ENCODE results near the gene PTPRN2.
"Not testable (repeated sequence)": the region's sequence is repeated elsewhere in the genome, so short reads cannot be mapped to it uniquely, and the experiment has no call there.

PTPRN2 gene

GRCh38 chr7:157933219-157934155 is 654.1 kb downstream of the PTPRN2 start:
- DNase-seq, result not testable (repeated sequence)

- no peak for DNase-seq
Observed at GRCh38 chr7:157932498-157933218, 655.0 kb downstream of the PTPRN2 start.

GRCh38 chr7:157930926-157931466 is 656.6 kb downstream of the PTPRN2 start:
- DNase-seq, result no peak

GRCh38 chr7:157930441-157930840 is 657.2 kb downstream of the PTPRN2 start:
- DNase-seq, result no peak

DNA sequence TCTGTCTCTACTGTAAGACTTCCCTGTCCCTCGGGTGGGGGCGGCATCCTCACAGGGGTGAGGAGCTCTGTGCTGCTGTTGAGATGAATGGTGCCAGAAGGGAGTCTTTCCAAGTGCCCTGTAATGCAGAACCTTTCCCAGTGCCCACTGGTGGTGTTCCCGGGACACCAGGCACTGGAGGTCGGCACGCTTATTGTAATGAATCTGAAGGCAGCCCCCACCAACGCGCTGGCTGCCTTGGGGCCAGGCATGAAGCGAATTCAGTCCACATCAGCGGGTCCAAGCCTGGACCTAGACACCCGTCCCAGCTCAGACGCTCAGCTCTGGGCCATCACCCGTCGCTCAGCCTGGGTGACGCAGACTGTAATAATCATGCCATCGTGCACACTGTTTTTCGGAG is 658.0 kb downstream of the PTPRN2 start:
- no peak for DNase-seq

DNA sequence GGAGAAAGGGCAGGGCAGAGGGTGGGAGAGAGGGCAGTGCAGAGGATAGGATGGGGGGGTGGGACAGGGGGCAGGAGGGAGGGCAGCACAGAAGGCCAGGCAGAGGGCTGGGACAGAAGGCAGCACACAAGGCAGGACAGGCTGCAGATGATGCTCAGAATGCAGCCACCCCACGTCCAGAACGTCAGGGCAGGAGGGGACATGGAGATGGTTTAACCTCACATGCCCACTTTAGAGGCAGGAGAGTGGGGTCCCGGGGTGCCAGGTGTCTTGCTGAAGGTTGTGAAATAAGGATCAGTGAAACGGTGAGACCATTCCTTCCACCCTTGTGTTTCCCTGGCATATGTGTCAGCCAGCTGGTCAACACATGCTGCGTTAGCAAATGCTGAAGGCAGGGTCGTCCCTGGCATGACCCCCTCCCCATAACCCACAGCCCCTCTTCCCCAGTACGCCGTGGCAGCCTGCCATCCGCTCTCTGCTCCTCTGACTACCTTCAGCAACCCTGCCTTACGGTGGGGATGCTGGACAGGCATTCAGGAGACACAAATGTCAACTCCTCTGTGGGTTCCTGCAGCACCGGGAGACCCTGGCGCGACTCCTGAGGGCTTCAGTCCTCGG is 658.7 kb downstream of the PTPRN2 start:
- DNase-seq, result no peak

- no peak for DNase-seq
Observed at GRCh38 chr7:157928171-157928794, 659.3 kb downstream of the PTPRN2 start.

DNA sequence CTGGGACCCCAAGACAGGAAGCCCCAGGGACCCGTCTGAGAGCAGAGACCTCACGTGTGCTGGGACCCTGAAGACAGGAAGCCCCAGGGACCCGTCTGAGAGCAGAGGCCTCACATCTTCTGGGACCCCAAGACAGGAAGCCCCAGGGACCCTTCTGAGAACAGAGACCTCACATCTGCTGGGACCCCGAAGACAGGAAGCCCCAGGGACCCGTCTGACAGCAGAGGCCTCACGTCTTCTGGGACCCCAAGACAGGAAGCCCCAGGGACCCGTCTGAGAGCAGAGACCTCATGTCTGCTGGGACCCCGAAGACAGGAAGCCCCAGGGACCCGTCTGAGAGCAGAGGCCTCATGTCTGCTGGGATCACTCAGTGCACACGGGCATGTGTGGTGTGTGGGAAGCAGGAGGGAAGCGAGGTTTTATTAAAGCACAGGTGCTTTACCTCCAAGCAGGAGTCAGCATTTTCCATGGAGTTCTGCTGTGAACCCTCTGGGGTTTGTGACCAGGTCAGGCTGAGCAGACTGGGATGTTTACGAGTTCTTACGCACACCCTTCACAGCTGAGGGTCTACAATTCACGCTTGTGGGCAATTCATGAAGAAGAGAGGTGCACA is 660.2 kb downstream of the PTPRN2 start:
- DNase-seq, result no peak

GRCh38 chr7:157926521-157927150 is 661.0 kb downstream of the PTPRN2 start:
- DNase-seq, result no peak

DNA sequence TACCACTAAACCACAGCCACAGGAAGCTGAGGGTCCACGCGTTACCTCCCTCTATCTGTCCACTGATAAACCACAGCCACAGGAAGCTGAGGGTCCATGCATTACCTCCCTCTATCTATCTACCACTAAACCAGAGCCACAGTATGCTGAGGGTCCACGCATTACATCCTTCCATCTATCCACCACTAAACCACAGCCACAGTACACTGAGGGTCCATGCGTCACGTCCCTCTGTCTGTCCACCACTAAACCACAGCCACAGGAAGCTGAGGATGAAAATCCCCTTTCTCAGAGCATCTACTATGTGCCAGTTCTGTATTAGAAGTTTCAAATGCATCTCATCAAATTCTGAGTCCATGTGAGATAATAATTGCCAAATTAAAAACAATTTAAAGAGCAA is 661.5 kb downstream of the PTPRN2 start:
- no peak for DNase-seq

- DNase-seq, result no peak
Observed at GRCh38 chr7:157925383-157925875, 662.2 kb downstream of the PTPRN2 start.

- no peak for DNase-seq
Observed at GRCh38 chr7:157923903-157924630, 663.6 kb downstream of the PTPRN2 start.

DNA sequence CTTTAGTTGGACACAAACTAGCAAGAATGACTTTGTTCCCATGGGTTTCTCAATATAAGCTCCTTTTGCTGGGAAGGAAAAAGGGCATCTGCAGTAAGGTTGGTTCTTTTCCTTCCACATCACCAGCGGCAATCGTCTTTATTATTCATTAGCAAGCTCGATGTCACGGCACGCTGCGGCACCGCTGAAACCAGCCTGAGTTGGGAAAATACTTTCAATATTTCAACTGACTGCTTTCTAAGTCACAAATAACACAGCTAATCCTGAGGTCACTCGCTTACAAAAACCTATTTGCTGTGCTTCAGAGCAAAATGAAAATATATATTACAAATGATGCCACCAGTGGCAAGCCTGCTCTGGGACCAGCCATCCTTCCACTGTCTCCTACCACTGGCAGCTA is 665.0 kb downstream of the PTPRN2 start:
- DNase-seq, result no peak

DNA sequence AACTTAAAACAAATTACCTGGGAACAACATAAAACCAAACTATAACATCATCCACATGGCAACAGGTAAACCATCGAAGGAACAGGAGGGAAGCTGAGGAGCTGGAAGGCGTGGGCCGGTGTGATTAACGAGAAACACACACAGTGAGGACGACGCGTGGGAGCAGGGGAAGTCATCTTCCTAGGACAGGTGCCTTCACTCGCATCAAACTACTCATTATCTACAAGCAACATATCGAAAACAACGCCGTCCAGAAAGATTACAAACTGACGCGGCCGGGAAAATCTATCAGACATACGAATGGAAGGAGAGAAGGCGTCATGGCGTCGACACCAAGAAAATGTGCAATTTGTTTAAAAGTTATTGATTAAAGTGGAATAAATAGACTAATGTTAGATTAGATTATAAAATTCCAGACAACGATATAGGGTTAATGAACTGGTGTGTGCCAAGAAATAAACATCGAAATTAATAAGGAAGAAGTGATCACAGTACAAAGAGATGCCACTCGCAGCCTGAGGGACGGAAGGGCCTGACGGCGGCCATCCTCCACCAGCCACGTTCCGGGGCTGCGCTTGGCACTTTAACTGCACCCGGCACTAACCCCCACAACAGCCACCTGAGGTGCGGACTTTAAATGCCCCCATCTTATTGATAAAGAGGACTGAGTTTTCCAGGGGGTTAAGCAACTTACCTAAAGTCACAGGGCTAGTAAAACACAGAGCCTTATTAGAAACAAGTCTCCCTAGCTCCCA is 669.1 kb downstream of the PTPRN2 start:
- no peak for DNase-seq

DNA sequence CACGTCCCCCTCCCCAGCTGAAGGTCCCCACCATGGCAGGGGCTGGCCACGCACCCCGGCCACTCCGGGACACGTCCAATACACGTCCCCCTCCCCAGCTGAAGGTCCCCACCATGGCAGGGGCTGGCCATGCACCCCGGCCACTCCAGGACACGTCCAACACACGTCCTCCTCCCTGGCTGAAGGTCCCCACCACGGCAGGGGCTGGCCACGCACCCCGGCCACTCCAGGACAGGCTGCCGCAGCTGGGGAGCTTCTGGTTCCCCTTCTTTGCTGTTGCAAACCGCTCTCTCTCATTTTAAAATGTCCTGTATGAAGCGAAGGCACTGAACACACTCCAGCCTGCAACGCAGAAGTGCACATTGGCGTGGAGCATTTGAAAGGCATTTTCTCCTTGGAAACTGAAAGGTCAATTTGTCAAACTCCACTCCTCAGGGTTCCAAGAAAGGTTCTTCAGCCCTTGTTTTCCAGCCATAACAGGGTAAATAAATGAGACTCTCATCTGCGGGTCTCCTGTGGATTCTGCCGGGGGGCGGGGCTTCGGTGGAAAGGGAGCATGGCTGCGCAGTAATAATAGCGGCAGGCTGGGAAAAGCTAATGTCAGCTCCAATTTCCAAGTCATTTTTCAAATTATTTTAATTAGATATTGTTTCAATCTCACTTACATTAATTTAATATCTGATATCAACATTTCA is 670.5 kb downstream of the PTPRN2 start:
- no peak for DNase-seq

DNA sequence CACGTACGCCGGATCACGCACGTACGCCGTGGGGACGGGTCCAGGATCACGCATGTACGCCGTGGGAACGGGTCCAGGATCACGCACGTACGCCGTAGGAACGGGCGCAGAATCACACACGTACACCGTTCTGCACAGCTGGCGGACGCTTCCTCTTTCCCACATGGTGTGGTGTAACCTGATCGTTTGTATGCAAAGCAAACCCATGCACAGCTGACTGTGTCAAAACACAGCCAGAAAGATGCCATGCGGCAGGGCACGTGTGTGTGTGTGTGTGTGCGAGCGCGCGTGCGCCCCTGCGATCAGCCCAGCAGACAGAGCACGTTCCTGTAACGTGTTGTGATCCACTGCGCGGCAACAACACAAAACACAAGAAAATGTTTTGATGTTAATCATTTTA is 677.2 kb downstream of the PTPRN2 start:
- DNase-seq, result no peak

- DNase-seq, result not testable (repeated sequence)
Observed at GRCh38 chr7:157910045-157910444, 677.6 kb downstream of the PTPRN2 start.

DNA sequence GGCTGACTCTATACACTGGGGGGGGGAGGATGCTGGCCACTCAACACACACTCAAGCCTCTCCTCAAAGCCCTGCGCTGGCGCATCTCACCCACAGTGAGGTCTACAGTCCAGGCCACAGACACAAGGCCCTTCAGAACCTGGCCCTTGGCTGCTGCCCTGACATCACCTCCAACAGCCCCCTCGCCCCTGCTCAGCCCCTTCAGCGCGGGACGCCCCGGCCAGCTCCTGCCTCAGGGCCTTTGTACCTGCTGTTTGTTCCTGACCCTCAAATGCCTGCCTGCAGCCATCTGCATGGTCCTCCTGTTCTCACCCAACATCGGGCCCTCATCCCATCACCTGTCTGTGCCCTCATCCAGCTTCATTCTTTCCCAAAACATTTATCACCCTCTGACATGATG is 678.3 kb downstream of the PTPRN2 start:
- DNase-seq, result no peak

Measured in inflammatory macrophage (primary cell).